A549 (cell line): ENCODE measurements around the gene PXK. TPM values are rescaled to one million over a fixed set of nuclear protein-coding genes. Genes with fewer than 3 reads are reported as not detected.
A peak's percentile ranks its signal among the peaks of the same experiment; 100 is the strongest.

Experiments used
- ATAC-seq, 2 experiments: fragments of 200-7000 bp in 1 of 2; fragments of >200 bp in 1 of 2; cut with Nextera tagmentation in 1 of 2; cut with Tn5 transposase in 1 of 2; 3 replicates each; pipeline versions ENCODE4 v1.8.0 to v1.9.1; 2018 to 2020; ENCODE audit warnings: mild to moderate bottlenecking in 1 of 2, moderate library complexity in 1 of 2
- CTCF ChIA-PET: fragments of 300-600 bp; sonication (Branson Sonifier 250); formaldehyde crosslinking; extraction: SDS; loops from one replicate; lab custom pipeline; 2021; ENCODE audit warnings: antibody characterized with exemption, inconsistent platforms; lab: Yijun Ruan, JAX
- POLR2A ChIA-PET: fragments of 350-600 bp; formaldehyde crosslinking; extraction: SDS; loops from one replicate; lab custom pipeline; 2021; ENCODE audit warnings: antibody characterized with exemption, inconsistent platforms; lab: Yijun Ruan, JAX
- DNase-seq, 2 experiments: peaks; one replicate each; pipeline versions ENCODE4 v3.0.0 to v3.0.0-alpha.2; 2011 to 2016; ENCODE audit warnings: low read depth in 1 of 2, low spot score in 1 of 2
- FAIRE-seq: peaks from 2 replicates; lab custom pipeline; 2011; peaks lifted over from hg19 to GRCh38; lab: Jason Lieb, UNC
- H3K27ac ChIP-seq, 2 experiments: fragments of >200 bp; sonication (Bioruptor Twin); formaldehyde crosslinking; 3 replicates each; pipeline ENCODE4 v1.5.1; 2016 to 2017
- H3K4me1 ChIP-seq: fragments of >200 bp; sonication (Bioruptor Twin); formaldehyde crosslinking; 3 replicates; pipeline ENCODE4 v1.6.1; 2016
- H3K4me2 ChIP-seq: fragments of >200 bp; sonication (Bioruptor Twin); formaldehyde crosslinking; 3 replicates; pipeline ENCODE4 v1.6.1; 2016
- H3K4me3 ChIP-seq: fragments of >200 bp; sonication (Bioruptor Twin); formaldehyde crosslinking; 3 replicates; pipeline ENCODE4 v1.5.1; 2016
- H3K9me3 ChIP-seq: fragments of >200 bp; sonication (Bioruptor Twin); formaldehyde crosslinking; 3 replicates; pipeline ENCODE4 v1.6.1; 2016
- BHLHE40 ChIP-seq: IDR thresholded peaks from 2 replicates; pipeline ENCODE4 v1.6.1; 2012; ENCODE audit warnings: low read depth, low read length, inconsistent platforms
- CBX2 ChIP-seq: fragments of 200-600 bp; sonication (generic); IDR thresholded peaks from 2 replicates; pipeline ENCODE4 v1.6.1; 2016; ENCODE audit warnings: low read depth, mild to moderate bottlenecking, borderline replicate concordance
- CBX8 ChIP-seq: fragments of 200-600 bp; sonication (generic); IDR thresholded peaks from 2 replicates; pipeline ENCODE4 v1.6.1; 2016
- CEBPB ChIP-seq, 2 experiments: fragments of >200 bp in 1 of 2; sonication (Bioruptor Twin) in 1 of 2; formaldehyde crosslinking in 1 of 2; IDR thresholded peaks; 2 replicates each; pipeline ENCODE4 v1.6.1; 2012 to 2016
- CHD4 ChIP-seq: fragments of 200-600 bp; sonication (generic); IDR thresholded peaks from 2 replicates; pipeline ENCODE4 v1.6.1; 2016; ENCODE audit warnings: antibody characterized with exemption, mild to moderate bottlenecking, borderline replicate concordance
- CTCF ChIP-seq: fragments of >200 bp; sonication (Bioruptor Twin); formaldehyde crosslinking; IDR thresholded peaks from 3 replicates; pipeline ENCODE4 v1.5.1; 2016
- EHMT2 ChIP-seq: fragments of 200-600 bp; sonication (generic); IDR thresholded peaks from 2 replicates; pipeline ENCODE4 v1.6.1; 2016; ENCODE audit warnings: antibody characterized with exemption, low read depth, mild to moderate bottlenecking, moderate library complexity
- GATA3 ChIP-seq: IDR thresholded peaks from 2 replicates; pipeline ENCODE4 v1.6.1; 2012; ENCODE audit warnings: borderline replicate concordance
- HMGXB4 ChIP-seq: fragments of 250-450 bp; sonication (Bioruptor Pico); IDR thresholded peaks from 2 replicates; pipeline ENCODE4 v1.5.0; 2021; ENCODE audit warnings: mild to moderate bottlenecking, moderate library complexity, borderline replicate concordance
- JUN ChIP-seq, 2 experiments: fragments of >200 bp; sonication (Bioruptor Twin); formaldehyde crosslinking; IDR thresholded peaks; 2 replicates in 1 of 2; 3 replicates in 1 of 2; pipeline ENCODE4 v1.6.1; 2016 to 2017
- JUNB ChIP-seq: fragments of >200 bp; sonication (Bioruptor Twin); formaldehyde crosslinking; IDR thresholded peaks from 2 replicates; pipeline ENCODE4 v1.6.1; 2016
- KDM5A ChIP-seq: fragments of 200-600 bp; sonication (generic); IDR thresholded peaks from 2 replicates; pipeline ENCODE4 v1.6.1; 2016; ENCODE audit warnings: antibody characterized with exemption, mild to moderate bottlenecking
- MAX ChIP-seq: IDR thresholded peaks from 2 replicates; pipeline ENCODE4 v1.6.1; 2012
- NPAS2 ChIP-seq: fragments of 250-450 bp; sonication (Bioruptor Pico); IDR thresholded peaks from 2 replicates; pipeline ENCODE4 v1.8.0; 2022; ENCODE audit warnings: mild to moderate bottlenecking, moderate library complexity, borderline replicate concordance
- PHF8 ChIP-seq: fragments of 200-600 bp; sonication (generic); IDR thresholded peaks from 2 replicates; pipeline ENCODE4 v1.6.1; 2016; ENCODE audit warnings: low read depth, mild to moderate bottlenecking, antibody characterized with exemption, moderate library complexity, borderline replicate concordance
- POLR2A ChIP-seq: IDR thresholded peaks from 2 replicates; pipeline ENCODE4 v1.6.1; 2012; ENCODE audit warnings: mild to moderate bottlenecking, low read length
- RAD21 ChIP-seq, 2 experiments: fragments of >200 bp in 1 of 2; sonication (Bioruptor Twin) in 1 of 2; formaldehyde crosslinking in 1 of 2; IDR thresholded peaks in 1 of 2; conservative IDR thresholded peaks in 1 of 2; 2 replicates in 1 of 2; 3 replicates in 1 of 2; pipeline ENCODE4 v1.6.1; 2012 to 2018; ENCODE audit warnings: inconsistent platforms in 1 of 2
- RNF2 ChIP-seq: fragments of 200-600 bp; sonication (generic); IDR thresholded peaks from 2 replicates; pipeline ENCODE4 v1.6.1; 2016; ENCODE audit warnings: low read depth, mild to moderate bottlenecking, antibody characterized with exemption, moderate library complexity, borderline replicate concordance
- SMC3 ChIP-seq: fragments of >200 bp; sonication (Bioruptor Twin); formaldehyde crosslinking; IDR thresholded peaks from 3 replicates; pipeline ENCODE4 v1.6.1; 2018; ENCODE audit warnings: inconsistent platforms
- SREBF2 ChIP-seq: fragments of 450-650 bp; IDR thresholded peaks from 2 replicates; pipeline ENCODE4 v1.6.1; 2014; ENCODE audit warnings: mild to moderate bottlenecking, moderate library complexity
- TFCP2L1 ChIP-seq: fragments of 250-450 bp; sonication (Bioruptor Pico); IDR thresholded peaks from 2 replicates; pipeline ENCODE4 v1.5.0; 2021; ENCODE audit warnings: mild to moderate bottlenecking
- ZC3H11A ChIP-seq: fragments of 450-650 bp; IDR thresholded peaks from 2 replicates; pipeline ENCODE4 v1.6.1; 2014; ENCODE audit warnings: antibody characterized with exemption, mild to moderate bottlenecking
- ZSCAN20 ChIP-seq: fragments of 250-450 bp; sonication (Bioruptor Pico); IDR thresholded peaks from 2 replicates; pipeline ENCODE4 v1.8.0; 2022; ENCODE audit warnings: mild to moderate bottlenecking, moderate library complexity
- WGBS: methylation state at CpG from one replicate; pipeline ENCODE4 v1.1.6; 2017; ENCODE audit errors: missing lambda C conversion rate; 5-methylcytosine and 5-hydroxymethylcytosine counted together
- polyA plus RNA-seq, 4 experiments: library from polyadenylated mRNA; depleted of rRNA in 3 of 4; stranded (reverse); fragments of >200 nt; fragmentation: RNase III in 1 of 4; extraction: RNeasy Plus Mini Kit Qiagen cat#74134 plus additional on column Dnase treatment in 1 of 4; gene quantifications; 2 replicates in 3 of 4; 3 replicates in 1 of 4; pipeline ENCODE4 v1.2.3, GENCODE V29; 2011 to 2017
- TF ChIP-seq, protein P1 (sequence below): fragments of >200 bp; sonication (Bioruptor Twin); formaldehyde crosslinking; IDR thresholded peaks from 2 replicates; pipeline ENCODE4 v1.6.1; 2016

PXK gene
- polyA plus RNA-seq, 2 of the 4 experiments (the other 2 are of a cell fraction): 4.4 to 10.5 TPM

DNA sequence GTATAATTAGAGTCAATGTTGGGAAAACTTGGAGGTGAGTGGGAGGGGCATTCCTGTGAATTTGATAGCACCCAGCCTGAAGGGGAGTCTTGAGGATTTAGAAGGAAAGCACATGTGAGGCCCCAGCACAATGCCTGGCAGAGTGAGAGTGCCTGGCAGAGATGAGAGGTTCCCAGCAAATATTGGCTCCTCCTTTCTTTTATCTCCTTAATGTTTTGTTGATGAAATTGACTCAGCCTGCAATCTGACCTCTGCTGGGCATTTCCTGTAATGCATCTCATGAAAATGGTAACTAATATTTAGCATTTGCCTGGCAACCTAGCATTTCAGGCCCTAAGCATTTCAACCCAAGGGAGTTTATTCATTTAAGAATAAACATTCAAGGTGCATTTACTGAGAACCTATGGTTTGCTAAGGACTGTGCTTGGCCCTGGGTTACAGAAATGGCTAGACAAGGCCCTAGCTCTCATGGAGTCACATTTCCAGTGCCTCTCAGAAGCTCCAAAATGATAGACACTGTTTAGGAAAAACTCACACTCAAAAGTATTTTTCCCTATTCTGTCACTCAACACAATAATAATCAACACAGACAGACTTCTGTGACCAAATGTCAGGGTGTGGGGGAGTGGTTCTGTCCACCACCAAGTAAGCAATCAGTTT, 82.0 kb downstream of the PXK start:
- no peak for FAIRE-seq
- POLR2A ChIA-PET: no interaction called here

DNA sequence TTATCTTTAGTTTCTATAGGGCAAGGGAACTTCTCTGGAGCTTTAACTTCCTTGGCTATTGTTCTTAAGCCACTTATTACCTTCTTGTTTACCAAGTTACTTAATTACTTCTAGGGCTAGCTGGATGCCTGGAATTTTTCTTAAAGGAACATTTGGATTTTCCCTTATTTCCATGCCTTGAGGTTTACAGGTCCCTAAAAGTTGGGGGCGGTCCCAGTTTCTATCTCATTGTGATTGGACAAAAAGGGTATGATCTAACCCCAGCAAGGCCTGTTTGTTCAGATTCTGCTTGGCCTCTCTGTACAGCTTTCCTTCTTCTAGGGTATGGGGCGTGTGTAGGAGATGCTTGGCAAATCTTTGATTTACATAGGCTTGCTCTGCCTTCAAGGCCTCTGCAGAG, 83.5 kb downstream of the PXK start:
- Histone ChIP-seq H3K4me3 (no peak overlapping the region), H3K9me3 (no peaks in the 10 kb centered on the region), H3K4me1 (no peaks in the 10 kb centered on the region), H3K4me2 (no peak overlapping the region), H3K27ac (no peak overlapping the region)
- ATAC-seq (no peak), FAIRE-seq (no peak), DNase-seq (no peak)
- TF ChIP-seq CEBPB (IDR thresholded peaks at IDR 0.05) (no peak), HMGXB4 (CRISPR knock-in tag) (no peak), BHLHE40 (no peak), TFCP2L1 (CRISPR knock-in tag) (no peak), MAX (no peak), CBX8 (no peak), PHF8 (no peak), JUN (IDR thresholded peaks at IDR 0.05) (no peak)
- ChIA-PET POLR2A (no interaction called here), CTCF (interaction anchor here (1.1 to 4.5 kb wide), 12 partner anchors 8 to 230 kb away, joined by 3 to 30 read pairs (median 6); partner anchors contain the start of genes HTD2 and RPP14)
- WGBS: 73% methylated on average over 2 of the region's 2 CpGs

More for the DNA sequence above, 82.0 kb downstream of the PXK start:
- Histone ChIP-seq H3K9me3 (no peaks in the 10 kb centered on the region), H3K27ac (no peak overlapping the region), H3K4me1 (no peaks in the 10 kb centered on the region), H3K4me2 (no peak overlapping the region), H3K4me3 (no peak overlapping the region)
- no peak for TF ChIP-seq KDM5A
- no peak for TF ChIP-seq NPAS2 (CRISPR knock-in tag)
- TF ChIP-seq RAD21 (conservative IDR thresholded peaks at IDR 0.05 in 1 of 2, IDR thresholded peaks at IDR 0.05 in 1 of 2): peak; percentile 42 to 62; a peak in 4 of 5 replicates
- peak; percentile 75 for TF ChIP-seq SMC3
- TF ChIP-seq, protein P1, sequence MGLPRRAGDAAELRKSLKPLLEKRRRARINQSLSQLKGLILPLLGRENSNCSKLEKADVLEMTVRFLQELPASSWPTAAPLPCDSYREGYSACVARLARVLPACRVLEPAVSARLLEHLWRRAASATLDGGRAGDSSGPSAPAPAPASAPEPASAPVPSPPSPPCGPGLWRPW: no peak
- TF ChIP-seq CTCF: peak; percentile 63
- ATAC-seq: peak; percentile 62 to 84; a peak in 4 of 6 replicates
- DNase-seq: peak; percentile 26 to 51
- CTCF ChIA-PET: interaction anchor here (0.6 to 4.5 kb wide), 28 partner anchors 9 to 228 kb away, joined by 3 to 30 read pairs (median 4); partner anchors contain the start of genes ABHD6, HTD2, KCTD6 and RPP14

- H3K27ac ChIP-seq: no peak overlapping the region
- 94% methylated on average over 2 of the region's 2 CpGs for WGBS
- H3K4me1 ChIP-seq: no peaks in the 10 kb centered on the region
- no peaks in the 10 kb centered on the region for H3K9me3 ChIP-seq
- CTCF ChIA-PET: interaction anchor here (0.8 to 4.5 kb wide), 2 partner anchors 95 to 110 kb away, joined by 4 to 30 read pairs; partner anchors contain the start of genes HTD2 and RPP14
- TF ChIP-seq SREBF2: no peak
- no peak for TF ChIP-seq POLR2A
- no peak for TF ChIP-seq EHMT2
- no peak for TF ChIP-seq JUNB
- no peak for TF ChIP-seq CHD4
- TF ChIP-seq RNF2: no peak
- TF ChIP-seq TFCP2L1 (CRISPR knock-in tag): no peak
- no peak for TF ChIP-seq ZC3H11A
- TF ChIP-seq ZSCAN20 (CRISPR knock-in tag): no peak
- TF ChIP-seq GATA3: no peak
- no peak for TF ChIP-seq HMGXB4 (CRISPR knock-in tag)
- TF ChIP-seq CBX8: no peak
- no peak for TF ChIP-seq CBX2
- H3K4me2 ChIP-seq: no peak overlapping the region
- POLR2A ChIA-PET: no interaction called here
- FAIRE-seq: no peak
- ATAC-seq: no peak
- no peak overlapping the region for H3K4me3 ChIP-seq
- no peak for DNase-seq
Measured at GRCh38 chr3:58417075-58417474, 84.4 kb downstream of the PXK start.
